T-helper 2 cell treated with Interferon-gamma antibody and Interleukin-4, amounts not matched to agents 100 ng/mL and 5 ng/mL, for 36 hours (primary cell): ENCODE data around the gene ANXA7. TPM values are rescaled to one million over a fixed set of nuclear protein-coding genes. Genes with fewer than 3 reads are reported as not detected.

Experiments
- intact Hi-C: fragments of 100-400 bp; cut with micrococcal nuclease; formaldehyde crosslinking; loops from one replicate; pipeline ENCODE4 v1.15.1; 2023
- total RNA-seq: library from RNA; stranded (reverse); gene quantifications from 2 replicates; pipeline ENCODE4 v1.2.3, GENCODE V29; 2022

The ANXA7 gene
- total RNA-seq, result 115 and 117 TPM in 2 replicates

DNA sequence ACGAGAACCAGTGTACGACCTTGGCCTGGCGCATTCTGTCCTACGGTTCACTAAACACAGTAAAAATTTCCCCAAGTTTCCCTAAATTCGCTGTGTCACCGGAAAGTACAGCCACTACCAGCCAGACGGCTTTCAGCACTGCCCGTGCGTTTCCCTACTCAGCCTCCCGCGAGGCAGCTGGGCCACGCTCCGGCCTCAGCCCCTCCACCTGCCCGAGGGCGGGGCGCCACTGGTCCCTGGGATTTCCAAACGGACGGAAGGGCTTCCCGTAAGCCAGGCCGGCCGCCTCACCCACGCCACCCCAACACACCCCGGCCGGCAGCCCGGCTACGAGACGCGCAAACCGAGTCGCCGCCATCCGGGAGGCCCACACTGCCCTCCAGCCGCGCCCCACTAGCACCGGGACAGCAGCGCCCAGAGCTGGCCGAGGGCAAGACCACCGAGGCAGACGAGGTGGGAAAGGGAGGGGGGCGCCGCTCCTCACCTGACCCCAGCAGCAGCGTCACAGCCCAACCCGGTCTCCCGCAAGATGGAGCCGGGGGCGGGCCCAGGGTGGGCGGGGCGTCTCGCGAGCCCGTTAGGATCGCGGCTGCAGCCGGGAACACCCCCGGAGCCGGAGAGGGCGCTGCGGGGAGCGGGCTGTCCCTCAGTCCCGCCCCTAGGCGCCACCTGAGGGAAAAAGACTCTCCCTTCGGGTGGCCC lies at the start of gene ANXA7:
Gene ANXA7, minus strand, starts transcription at position 531 of the 702 bp plus-strand sequence. CDS start 13,202 bp downstream, outside the sequence.
- intact Hi-C loops, result loop anchor here (1.0 to 5.0 kb wide), 5 partner anchors 51 to 214 kb away; no protein-coding TSS in a partner anchor

DNA sequence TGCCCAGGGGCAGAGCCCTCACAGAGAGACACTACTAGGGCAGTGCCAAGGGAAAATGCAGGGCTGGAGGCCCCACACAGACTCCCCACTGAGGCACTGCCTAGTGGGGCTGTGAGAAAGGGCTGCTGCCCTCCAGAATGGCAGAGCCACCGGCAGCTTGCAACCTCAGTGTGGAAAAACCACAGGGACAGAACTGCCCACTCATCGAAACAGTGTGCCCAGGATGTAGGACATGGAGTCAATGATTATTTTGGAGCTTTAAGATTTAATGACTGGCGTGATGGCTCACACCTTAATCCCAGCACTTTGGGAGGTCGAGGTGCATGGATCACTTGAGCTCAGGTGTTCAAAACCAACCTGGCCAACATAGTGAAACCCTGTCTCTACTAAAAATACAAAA lies 47.0 kb upstream of the ANXA7 start:
- intact Hi-C loops, result no loop called here

- intact Hi-C loops, result no loop called here
Observed at GRCh38 chr10:73459683-73460314, 45.9 kb upstream of the ANXA7 start.

DNA sequence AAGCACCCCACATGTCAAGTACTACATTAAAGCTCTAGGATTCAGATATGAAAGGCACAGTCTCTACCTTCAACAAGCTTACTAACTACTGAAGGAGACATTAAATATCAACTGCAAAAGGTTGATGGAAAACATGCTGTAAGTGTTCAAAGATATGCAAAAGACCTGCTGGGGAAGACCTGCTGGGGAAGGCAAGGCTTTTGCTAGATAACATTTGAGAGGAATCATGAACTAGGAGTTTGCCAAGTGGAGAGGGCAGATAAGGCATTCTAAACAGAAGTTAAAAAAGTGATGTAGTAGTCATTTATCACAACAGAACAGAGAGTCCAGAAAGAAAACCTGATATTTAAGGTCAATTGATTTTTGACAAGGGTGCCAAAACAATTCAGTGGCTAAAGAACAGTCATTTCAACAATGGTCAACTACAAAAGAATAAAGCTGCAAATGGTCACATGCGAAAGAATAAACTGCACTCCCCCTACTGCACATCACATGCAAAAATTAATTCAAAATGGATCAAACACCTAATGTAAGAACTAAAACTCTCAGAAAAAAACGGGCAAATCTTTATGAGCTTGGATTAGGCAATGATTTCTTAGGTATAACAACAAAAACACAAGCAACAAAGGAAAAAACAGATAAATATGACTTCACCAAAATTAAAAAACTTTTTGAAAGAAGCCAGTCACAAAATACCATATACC lies 42.5 kb upstream of the ANXA7 start:
- intact Hi-C loops, result no loop called here

DNA sequence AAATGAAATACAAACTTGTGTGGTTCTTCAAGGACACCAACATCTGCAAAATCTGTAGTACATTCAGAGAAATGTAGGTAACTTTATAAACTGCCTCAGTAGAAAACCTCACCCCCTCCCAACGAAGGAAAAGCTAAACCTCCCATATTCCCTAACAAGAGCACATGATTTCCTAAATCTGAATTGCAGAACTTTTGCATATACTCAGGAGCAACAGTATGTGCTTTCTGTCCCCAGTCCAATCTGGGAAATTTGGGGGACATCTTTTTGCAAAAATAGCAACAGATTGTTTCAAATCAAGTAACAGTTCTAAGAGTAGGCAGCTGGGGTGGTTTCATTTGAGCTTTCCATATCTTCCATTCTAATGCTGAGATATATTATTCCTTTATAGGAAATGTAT lies 35.3 kb upstream of the ANXA7 start:
- intact Hi-C loops, result no loop called here

GRCh38 chr10:73448384-73448783 lies 34.5 kb upstream of the ANXA7 start:
- intact Hi-C loops, result no loop called here

- intact Hi-C loops, result no loop called here
Observed at GRCh38 chr10:73446926-73447325, 33.1 kb upstream of the ANXA7 start.

- intact Hi-C loops, result no loop called here
Observed at GRCh38 chr10:73444457-73444856, 30.6 kb upstream of the ANXA7 start.

DNA sequence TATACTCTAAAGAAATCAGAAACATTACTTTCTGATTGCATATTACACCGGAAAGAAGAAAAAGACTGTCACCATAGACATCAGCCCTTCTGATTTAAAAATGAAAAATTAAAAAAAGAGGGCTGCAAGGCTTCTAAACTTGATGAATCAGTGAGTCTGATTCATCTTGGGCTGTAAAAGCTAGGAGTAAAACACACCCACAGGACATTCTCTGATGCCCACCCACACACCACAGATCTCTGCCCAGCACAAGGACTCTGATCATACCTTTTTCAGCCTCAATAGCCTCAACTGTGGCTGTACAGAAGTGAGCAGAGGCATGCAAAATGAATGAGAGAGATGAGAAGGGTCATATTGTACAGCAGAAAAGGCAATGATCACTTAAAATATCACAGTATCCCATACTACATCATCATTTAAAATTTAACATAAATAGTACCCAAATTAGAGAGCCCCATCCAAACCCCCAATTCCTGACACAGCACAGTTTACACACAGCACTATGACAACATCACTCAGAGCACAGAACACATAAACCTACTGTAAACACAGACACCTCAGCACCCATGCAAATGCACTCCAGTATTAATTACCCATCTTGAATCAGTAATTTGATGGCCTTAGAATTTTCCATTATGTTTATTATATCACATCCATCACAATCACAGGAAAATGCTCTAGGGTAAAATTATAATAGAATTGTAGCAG lies 25.9 kb upstream of the ANXA7 start:
- intact Hi-C loops, result no loop called here

DNA sequence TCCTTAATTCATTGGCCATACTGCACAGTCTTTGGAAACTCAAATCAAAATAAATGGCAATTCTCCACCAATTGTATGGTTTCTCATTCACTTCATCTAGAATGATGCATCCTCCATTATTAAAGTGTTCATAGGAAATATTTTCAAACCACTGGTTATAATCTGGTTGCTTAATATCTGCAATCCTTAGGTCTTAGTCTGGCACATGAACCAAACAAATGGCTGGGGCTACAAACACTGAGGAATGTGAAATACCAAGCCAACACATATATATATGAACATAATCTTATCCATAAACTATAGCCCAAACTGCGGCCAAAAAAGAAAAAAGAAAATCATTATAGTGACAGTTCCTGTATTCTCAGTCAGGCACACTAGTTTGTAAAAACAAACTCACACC lies 25.2 kb upstream of the ANXA7 start:
- intact Hi-C loops, result no loop called here

GRCh38 chr10:73433538-73433867 lies 19.6 kb upstream of the ANXA7 start, which contains the start of gene MSS51:
MSS51 (minus strand) TSS chr10:73433561; CDS start chr10:73428284, 5,277 bp downstream.
- intact Hi-C loops, result no loop called here

DNA sequence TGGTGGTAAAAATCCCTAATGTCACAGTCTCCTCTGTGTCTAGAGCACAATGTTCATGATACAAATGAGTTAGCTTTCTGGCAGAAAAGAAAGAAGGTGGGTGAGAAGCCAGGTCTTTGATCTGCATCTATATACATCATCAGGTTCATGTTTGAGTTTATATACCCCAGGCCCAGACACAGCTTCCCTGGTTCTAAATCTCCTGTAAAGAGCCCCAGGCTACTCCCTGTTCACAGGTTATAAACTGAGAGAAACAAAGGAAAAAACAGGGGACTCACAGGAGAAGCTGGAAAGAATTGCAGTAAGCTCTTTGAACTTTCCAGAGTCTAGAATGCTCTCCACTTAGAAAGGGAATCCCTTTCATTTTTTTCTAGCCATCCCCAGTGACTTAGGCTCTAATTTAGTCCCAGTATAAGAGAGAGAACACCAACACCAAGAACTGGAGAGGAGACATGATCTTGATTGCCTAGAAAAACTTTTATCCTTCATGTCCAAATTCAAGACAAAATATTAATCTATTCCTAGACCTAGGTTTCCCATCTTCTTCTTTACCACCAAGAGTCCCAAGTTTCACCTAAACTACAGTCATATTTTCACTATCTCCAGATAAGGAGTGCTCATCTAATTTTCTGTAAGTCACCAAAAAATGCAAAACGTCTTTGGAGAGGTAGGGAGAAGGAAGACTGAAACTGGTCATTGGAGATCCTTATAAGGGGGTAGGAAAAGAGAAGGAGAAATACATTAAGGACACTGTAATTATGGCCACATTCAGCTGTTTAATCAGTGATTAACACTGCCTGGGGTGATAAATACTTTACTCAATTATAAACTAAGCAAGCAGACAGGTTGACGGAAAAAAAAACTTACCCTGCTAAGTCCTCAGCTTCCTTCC lies 19.0 kb upstream of the ANXA7 start:
- intact Hi-C loops, result no loop called here

GRCh38 chr10:73426318-73426717 lies 12.5 kb upstream of the ANXA7 start:
- intact Hi-C loops, result no loop called here

- intact Hi-C loops, result no loop called here
Observed at GRCh38 chr10:73424478-73424877, 10.6 kb upstream of the ANXA7 start.

GRCh38 chr10:73423309-73423708 lies 9.5 kb upstream of the ANXA7 start:
- intact Hi-C loops, result no loop called here

- intact Hi-C loops, result no loop called here
Observed at GRCh38 chr10:73416571-73416970, 2.7 kb upstream of the ANXA7 start.

DNA sequence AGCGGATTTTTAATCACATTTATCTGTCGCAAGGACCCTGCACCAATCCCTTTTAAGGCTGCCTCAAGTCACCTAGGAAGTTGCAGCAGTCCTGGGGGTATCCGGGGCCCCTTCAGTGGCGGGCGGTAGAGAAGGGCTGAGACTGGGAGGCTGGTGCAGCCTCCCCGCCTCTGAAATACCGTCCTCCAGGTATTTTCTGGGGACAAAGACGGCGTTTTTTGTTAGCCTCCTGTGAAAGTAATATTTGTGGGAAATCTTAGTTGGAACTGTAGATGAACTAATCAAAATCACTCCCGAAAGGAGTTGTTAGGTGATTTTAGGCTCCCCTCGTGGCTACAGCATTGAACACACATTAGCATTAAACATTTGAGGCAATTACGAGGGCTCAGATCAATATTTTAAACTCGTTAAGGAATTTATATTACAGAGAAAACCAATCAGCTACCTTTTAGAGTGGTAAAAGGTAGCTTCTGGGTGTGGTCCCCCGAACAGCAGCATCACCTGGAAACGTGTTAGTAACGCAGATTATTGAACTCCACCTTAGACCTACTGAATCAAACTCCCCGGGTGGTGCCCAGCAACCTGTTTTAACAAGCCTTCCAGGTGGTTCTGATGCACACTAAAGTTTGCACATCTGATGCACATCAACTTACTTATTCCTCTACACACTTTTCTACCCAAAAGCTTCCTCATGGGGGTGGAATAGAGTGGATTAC lies 530 bp upstream of the ANXA7 start:
- intact Hi-C loops, result loop anchor here (1.0 to 5.0 kb wide), 4 partner anchors 52 to 213 kb away; no protein-coding TSS in a partner anchor

DNA sequence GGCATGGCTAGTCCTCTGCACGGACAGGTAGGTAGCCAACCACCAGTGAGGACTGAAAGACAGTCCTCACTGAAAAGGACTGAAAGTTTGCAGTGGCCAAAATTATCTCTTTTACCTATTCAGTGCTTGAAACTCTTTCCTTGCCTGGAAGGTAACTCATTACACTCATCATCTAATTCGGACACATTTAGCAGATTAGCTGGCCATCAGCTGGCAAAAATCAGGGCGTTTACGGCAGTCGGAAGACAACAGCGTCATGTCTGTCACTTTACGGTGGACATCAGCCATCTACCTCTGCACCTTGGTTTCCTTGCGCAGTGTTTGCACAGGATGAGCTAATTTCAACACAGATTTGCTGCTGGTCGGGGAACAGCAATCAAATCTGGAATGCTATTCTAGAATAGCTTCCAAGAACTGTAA lies 740 bp downstream of the ANXA7 start:
- intact Hi-C loops, result loop anchor here (1.0 to 5.0 kb wide), 3 partner anchors 69 to 214 kb away; no protein-coding TSS in a partner anchor

DNA sequence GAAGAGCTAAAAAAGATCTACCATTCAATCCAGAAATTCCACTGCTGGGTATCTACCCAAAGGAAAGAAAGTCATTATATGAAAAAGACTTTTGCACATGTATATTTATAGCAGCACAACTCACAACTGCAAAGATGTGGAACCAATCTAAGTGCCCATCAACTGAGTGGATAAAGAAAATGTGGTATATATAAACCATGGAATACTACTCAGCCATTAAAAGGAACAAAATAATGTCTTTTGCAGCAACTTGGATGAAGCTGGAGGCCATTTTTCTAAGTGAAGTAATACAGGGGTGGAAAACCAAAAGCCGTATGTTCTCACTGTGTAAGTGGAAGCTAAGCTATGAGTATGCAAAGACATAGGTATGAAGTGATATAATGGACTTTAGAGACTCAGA lies 3.0 kb downstream of the ANXA7 start:
- intact Hi-C loops, result loop anchor here (5.0 kb wide), 2 partner anchors 71 to 216 kb away; no protein-coding TSS in a partner anchor
